ENCODE measurements around the gene ZFPM1.

ZFPM1 gene

GRCh38 chr16:88519240-88519639 is 66.2 kb downstream of the ZFPM1 start:
- FAIRE-seq: no peak
- DNase-seq (ENCODE audit: insufficient read length, low spot score): no peak
- no peak for TF ChIP-seq POLR2A (IDR thresholded peaks at IDR 0.05; ENCODE audit: low read depth, low read length)

- FAIRE-seq (no peak), DNase-seq (ENCODE audit: insufficient read length, low spot score) (no peak)
- no peak for TF ChIP-seq POLR2A (IDR thresholded peaks at IDR 0.05; ENCODE audit: low read depth, low read length)
Observed at GRCh38 chr16:88519938-88520653, 67.0 kb downstream of the ZFPM1 start.

- no peak for FAIRE-seq
- no peak for TF ChIP-seq POLR2A (IDR thresholded peaks at IDR 0.05; ENCODE audit: low read depth, low read length)
Observed at GRCh38 chr16:88521674-88522073, 68.6 kb downstream of the ZFPM1 start.

GRCh38 chr16:88522276-88522949 is 69.3 kb downstream of the ZFPM1 start:
- no peak for TF ChIP-seq POLR2A (IDR thresholded peaks at IDR 0.05; ENCODE audit: low read depth, low read length)
- DNase-seq (ENCODE audit: insufficient read length, low spot score) (no peak), FAIRE-seq (no peak)

More at GRCh38 chr16:88521674-88522073, 68.6 kb downstream of the ZFPM1 start:
- no peak for DNase-seq (ENCODE audit: insufficient read length, low spot score)

- DNase-seq (ENCODE audit: insufficient read length, low spot score): no peak
- no peak for FAIRE-seq
- TF ChIP-seq POLR2A (IDR thresholded peaks at IDR 0.05; ENCODE audit: low read depth, low read length): no peak
Observed at GRCh38 chr16:88523309-88524161, 70.5 kb downstream of the ZFPM1 start.

GRCh38 chr16:88524274-88524972 is 71.3 kb downstream of the ZFPM1 start:
- no peak for TF ChIP-seq POLR2A (IDR thresholded peaks at IDR 0.05; ENCODE audit: low read depth, low read length)
- no peak for FAIRE-seq
- no peak for DNase-seq (ENCODE audit: insufficient read length, low spot score)

GRCh38 chr16:88524973-88525662 is 72.0 kb downstream of the ZFPM1 start:
- FAIRE-seq (no peak), DNase-seq (ENCODE audit: insufficient read length, low spot score) (no peak)
- TF ChIP-seq POLR2A (IDR thresholded peaks at IDR 0.05; ENCODE audit: low read depth, low read length): no peak

DNA sequence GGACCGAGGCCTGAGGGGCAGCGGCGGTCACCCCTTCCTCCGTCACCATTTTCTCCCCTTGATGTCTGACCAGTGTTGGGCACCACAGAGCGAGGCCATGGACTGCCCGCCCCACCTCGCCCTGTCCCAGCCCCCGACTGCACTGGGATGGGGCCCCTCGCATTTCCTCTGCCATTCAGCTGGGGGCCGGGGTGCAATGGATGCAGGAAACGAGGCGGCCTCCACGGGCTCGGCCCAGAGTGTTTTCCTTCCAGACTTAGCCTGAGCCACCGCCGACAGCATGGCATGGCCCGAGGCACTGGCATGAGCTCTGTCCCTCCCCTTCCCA is 72.5 kb downstream of the ZFPM1 start:
- no peak for TF ChIP-seq POLR2A (IDR thresholded peaks at IDR 0.05; ENCODE audit: low read depth, low read length)
- FAIRE-seq (no peak), DNase-seq (ENCODE audit: insufficient read length, low spot score) (no peak)

GRCh38 chr16:88526008-88526905 is 73.2 kb downstream of the ZFPM1 start:
- DNase-seq (ENCODE audit: insufficient read length, low spot score) (no peak), FAIRE-seq (no peak)
- no peak for TF ChIP-seq POLR2A (IDR thresholded peaks at IDR 0.05; ENCODE audit: low read depth, low read length)

GRCh38 chr16:88526906-88527185 is 73.8 kb downstream of the ZFPM1 start:
- DNase-seq (ENCODE audit: insufficient read length, low spot score) (no peak), FAIRE-seq (no peak)
- TF ChIP-seq POLR2A (IDR thresholded peaks at IDR 0.05; ENCODE audit: low read depth, low read length): no peak

DNA sequence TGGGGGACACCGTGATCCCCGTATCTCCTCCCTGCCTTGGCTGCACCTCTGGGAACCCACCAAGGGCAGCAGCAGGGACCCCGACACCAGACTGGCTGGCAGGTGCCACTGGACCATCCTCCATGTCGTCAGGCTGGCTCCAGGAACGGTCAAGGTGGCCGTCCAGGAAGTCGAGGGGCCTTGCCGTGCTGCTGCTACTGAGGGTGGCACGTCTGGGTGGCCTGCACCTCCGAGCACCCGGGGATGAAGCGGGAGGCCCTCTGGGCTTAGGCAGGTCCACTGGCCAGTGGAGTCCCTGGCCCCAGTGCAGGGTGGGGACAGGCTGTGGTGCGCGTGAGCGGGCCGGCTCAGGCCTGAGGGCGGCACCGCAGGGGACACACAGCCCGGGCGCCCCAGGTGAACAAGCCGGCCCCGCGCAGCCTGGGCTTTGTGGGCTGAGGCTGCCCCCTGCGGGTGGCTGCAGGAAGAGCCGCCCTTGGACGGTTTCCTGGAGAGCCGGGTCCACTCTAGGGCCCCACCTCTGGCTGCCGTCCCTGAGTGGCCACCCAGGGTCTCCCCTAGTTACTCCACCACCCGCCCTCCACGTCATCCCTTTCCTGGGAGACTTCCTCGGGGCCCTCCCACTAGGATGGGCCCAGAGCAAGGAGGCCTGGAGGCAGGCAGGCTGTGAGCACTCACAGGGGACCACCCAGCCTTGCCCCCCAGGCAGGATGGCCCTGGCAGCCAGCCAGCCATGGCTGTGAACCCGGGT is 74.3 kb downstream of the ZFPM1 start:
- TF ChIP-seq POLR2A (IDR thresholded peaks at IDR 0.05; ENCODE audit: low read depth, low read length): no peak
- FAIRE-seq (no peak), DNase-seq (ENCODE audit: insufficient read length, low spot score) (peak; percentile 85)
